Stimulated activated effector memory CD8-positive, alpha-beta T cell treated with anti-CD3 and anti-CD28 coated beads, Interleukin-12 subunit alpha, Interleukin-12 subunit beta, amount 100 ng/mL, for 72 hours (primary cell): ENCODE data around the gene RPS28.
"Not testable (repeated sequence)": the region's sequence is repeated elsewhere in the genome, so short reads cannot be mapped to it uniquely, and the experiment has no call there.

Experiments
- ATAC-seq: fragments of 150-1000 bp; cut with Tn5 transposase; 2 replicates; pipeline ENCODE4 v1.10.0; 2021
- DNase-seq, 2 donors: peaks; one replicate each; pipeline ENCODE4 v3.0.0; 2021 to 2022; ENCODE audit warnings: low spot score in 2 of 2
- H3K27ac Mint-ChIP-seq: one replicate; pipeline ENCODE4 v1.8.0; 2022; ENCODE audit warnings: mild to moderate bottlenecking, mixed read lengths
- H3K36me3 Mint-ChIP-seq: one replicate; pipeline ENCODE4 v1.8.0; 2022; ENCODE audit warnings: mild to moderate bottlenecking, mixed read lengths
- H3K4me1 Mint-ChIP-seq: one replicate; pipeline ENCODE4 v1.8.0; 2022; ENCODE audit warnings: mixed read lengths
- H3K4me3 Mint-ChIP-seq: one replicate; pipeline ENCODE4 v1.8.0; 2022; ENCODE audit warnings: mild to moderate bottlenecking, mixed read lengths
- H3K9me3 Mint-ChIP-seq: one replicate; pipeline ENCODE4 v1.8.0; 2022; ENCODE audit warnings: mixed read lengths

RPS28 gene

DNA sequence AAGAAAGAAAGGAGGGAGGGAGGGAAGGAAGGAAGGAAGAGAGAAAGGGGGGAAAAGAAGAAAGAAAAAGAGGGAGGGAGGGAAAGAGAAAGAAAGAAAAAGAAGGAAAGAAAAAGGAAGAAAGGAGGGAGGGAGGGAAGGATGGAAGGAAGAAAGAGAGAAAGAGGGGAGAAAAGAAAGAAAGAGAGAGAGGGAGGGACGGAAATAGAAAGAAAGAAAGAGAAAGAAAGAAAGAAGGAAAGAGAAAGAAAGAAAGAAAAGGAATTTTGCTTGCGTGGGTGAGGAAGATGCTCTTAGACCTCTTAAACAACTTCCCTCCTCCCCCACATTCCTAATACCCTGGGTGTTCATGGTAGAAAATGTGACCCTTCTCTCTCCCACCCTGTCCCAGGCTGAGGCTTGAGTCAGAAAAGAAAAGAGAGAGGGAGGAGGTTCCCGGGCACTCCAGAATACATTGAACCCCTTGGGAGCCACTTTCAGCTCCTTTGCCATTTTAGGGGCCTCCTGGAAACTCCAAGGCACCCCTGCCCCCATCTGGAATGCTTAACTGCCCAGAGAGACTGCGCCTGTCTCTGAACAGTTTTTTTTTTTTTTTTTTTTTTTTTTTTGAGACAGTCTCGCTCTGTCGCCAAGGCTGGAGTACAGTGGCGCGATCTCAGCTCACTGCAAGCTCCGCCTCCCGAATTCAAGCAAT, 31.0 kb downstream of the RPS28 start:
- Mint-ChIP-seq H3K36me3 (no peaks in the 10 kb centered on the region), H3K4me3 (peak overlapping the region; percentile 4), H3K27ac (no peak overlapping the region), H3K9me3 (peaks cover 4% of the 10 kb centered on the region), H3K4me1 (peaks cover 19% of the 10 kb centered on the region)
- DNase-seq (no peak), ATAC-seq (no peak)

DNA sequence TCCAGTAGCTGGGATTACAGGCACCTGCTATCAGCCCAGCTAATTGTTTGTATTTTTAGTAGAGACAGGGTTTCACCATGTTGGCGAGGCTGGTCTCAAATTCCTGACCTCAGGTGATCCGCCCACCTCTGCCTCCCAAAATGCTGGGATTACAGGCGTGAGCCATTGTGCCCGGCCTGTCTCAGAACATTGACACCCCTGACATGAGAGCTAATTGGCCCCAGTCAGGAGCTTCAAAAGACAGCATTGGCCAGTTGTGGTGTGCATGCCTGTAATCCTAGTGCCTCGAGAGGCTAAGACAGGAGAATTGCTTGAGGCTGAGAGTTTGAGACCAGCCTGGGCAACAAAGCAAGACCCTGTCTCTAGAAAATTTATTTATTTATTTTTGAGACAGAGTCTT, 31.5 kb downstream of the RPS28 start:
- H3K36me3 Mint-ChIP-seq, ATAC-seq, H3K27ac Mint-ChIP-seq, H3K4me3 Mint-ChIP-seq, H3K9me3 Mint-ChIP-seq, DNase-seq: not testable (repeated sequence)
- peaks cover 19% of the 10 kb centered on the region for H3K4me1 Mint-ChIP-seq

- Mint-ChIP-seq H3K9me3 (peaks cover 4% of the 10 kb centered on the region), H3K4me3 (peak overlapping the region; percentile 5), H3K36me3 (no peaks in the 10 kb centered on the region), H3K4me1 (peaks cover 19% of the 10 kb centered on the region), H3K27ac (no peak overlapping the region)
- ATAC-seq (peak; percentile 87), DNase-seq (no peak)
Observed at GRCh38 chr19:8355631-8356402, 34.5 kb downstream of the RPS28 start.

GRCh38 chr19:8357007-8357521, 35.8 kb downstream of the RPS28 start:
- Mint-ChIP-seq H3K9me3 (peaks cover 4% of the 10 kb centered on the region), H3K36me3 (no peaks in the 10 kb centered on the region), H3K4me3 (no peak overlapping the region), H3K27ac (no peak overlapping the region), H3K4me1 (peaks cover 21% of the 10 kb centered on the region)
- ATAC-seq (no peak), DNase-seq (no peak)

DNA sequence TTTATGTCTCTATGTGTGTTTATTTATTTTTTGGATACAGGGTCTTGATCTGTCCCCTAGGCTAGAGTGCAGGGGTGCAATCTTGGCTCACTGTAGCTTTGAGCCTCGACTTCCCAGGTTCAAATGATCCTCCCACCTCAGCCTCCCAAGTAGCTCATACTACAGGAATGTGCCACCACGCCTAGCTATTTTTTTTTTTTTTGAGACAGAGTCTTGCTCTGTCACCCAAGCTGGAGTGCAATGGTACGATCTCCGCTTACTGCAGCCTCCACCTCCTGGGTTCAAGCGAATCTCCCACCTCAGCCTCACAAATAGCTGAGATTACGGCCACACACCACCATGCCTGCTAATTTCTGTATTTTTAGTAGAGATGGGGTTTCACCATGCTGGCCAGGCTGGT, 37.7 kb downstream of the RPS28 start:
- no peak overlapping the region for H3K4me3 Mint-ChIP-seq
- DNase-seq (no peak), ATAC-seq (no peak)
- peaks cover 29% of the 10 kb centered on the region for H3K4me1 Mint-ChIP-seq
- peaks cover 4% of the 10 kb centered on the region for H3K9me3 Mint-ChIP-seq
- H3K27ac Mint-ChIP-seq = no peak overlapping the region
- peaks cover 4% of the 10 kb centered on the region for H3K36me3 Mint-ChIP-seq

- ATAC-seq (no peak), DNase-seq (no peak)
- Mint-ChIP-seq H3K4me3 (no peak overlapping the region), H3K36me3 (peaks cover 15% of the 10 kb centered on the region), H3K4me1 (peaks cover 29% of the 10 kb centered on the region), H3K9me3 (peaks cover 4% of the 10 kb centered on the region), H3K27ac (no peak overlapping the region)
Observed at GRCh38 chr19:8360196-8360595, 38.9 kb downstream of the RPS28 start.

DNA sequence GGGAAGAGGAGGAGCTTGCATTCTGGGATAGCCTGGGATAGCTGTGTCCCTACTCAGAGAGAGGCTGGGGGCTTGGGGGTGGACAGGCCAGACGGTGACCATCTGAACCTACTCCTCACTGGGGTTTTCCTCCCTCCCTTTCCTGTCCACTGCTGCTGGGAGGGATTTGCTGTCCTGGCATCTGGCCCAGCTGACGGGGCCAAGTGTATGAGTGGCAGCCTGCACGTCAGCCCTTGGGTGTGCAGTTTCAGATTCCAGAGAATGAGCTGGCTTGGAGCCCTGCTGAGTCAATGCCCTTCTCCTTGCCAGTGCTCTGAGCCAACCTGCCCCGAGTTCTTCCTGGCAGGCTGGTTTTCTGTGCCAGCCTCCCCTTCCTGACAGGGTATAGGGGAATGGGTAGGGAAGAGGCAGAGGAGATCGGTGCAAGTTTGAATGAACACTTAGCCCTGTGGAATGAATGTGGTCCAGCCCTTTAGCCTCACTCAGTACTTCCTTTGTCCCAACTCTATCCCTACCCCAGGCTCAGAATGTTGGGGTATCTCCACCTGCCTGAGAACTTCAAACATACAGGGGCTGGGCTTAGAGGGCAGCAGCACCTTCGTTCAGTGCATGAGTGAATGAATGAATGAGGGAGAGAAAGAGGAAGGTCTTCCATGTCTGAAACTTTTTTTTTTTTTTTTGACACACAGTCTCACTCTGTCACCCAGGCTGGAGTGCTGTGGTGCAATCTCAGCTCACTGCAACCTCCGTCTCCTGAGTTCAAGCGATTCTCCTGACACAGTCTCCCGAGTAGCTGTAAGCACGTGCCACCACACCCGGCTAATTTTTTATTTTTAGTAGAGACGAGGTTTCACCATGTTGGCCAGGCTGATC, 40.9 kb downstream of the RPS28 start:
- Mint-ChIP-seq H3K4me3 (peak overlapping the region; percentile 94), H3K36me3 (peaks cover 35% of the 10 kb centered on the region), H3K27ac (no peak overlapping the region), H3K9me3 (no peaks in the 10 kb centered on the region), H3K4me1 (peaks cover 28% of the 10 kb centered on the region)
- no peak for DNase-seq
- ATAC-seq = peak; percentile 72

GRCh38 chr19:8363803-8364771, 42.8 kb downstream of the RPS28 start, which contains the start of gene ANGPTL4:
TSS of gene ANGPTL4 (plus strand) at chr19:8364155. CDS start at chr19:8364322, 167 bp downstream.
- Mint-ChIP-seq H3K4me1 (peaks cover 36% of the 10 kb centered on the region), H3K4me3 (peak within 1 kb of the TSS; percentile 94), H3K9me3 (no peaks in the 10 kb centered on the region), H3K27ac (peak within 1 kb of the TSS; percentile 96), H3K36me3 (peaks cover 54% of the 10 kb centered on the region)
- ATAC-seq (peak; percentile 92), DNase-seq (peak; percentile 68 to 76)

DNA sequence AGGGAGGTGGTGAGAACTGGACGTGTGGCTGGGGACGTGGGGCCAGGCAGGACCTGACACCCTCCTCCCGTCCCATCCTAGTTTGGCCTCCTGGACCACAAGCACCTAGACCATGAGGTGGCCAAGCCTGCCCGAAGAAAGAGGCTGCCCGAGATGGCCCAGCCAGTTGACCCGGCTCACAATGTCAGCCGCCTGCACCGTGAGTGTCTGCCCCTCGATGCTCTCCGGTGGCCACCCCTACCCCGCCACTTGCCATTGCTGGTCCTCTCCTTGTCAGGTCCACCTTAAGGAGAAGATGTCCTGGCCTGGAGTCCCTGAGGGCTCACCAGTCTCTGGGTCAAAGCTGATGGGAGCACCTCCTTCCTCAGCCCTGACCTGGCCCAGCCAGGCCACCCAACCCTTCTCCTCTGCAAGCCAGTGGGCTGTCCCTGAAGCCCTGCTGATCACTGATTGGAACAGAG, 44.9 kb downstream of the RPS28 start:
- Mint-ChIP-seq H3K36me3 (peaks cover 75% of the 10 kb centered on the region), H3K9me3 (no peaks in the 10 kb centered on the region), H3K4me1 (peaks cover 36% of the 10 kb centered on the region), H3K4me3 (peak overlapping the region; percentile 94), H3K27ac (no peak overlapping the region)
- no peak for DNase-seq
- ATAC-seq = no peak

- H3K36me3 Mint-ChIP-seq = peaks cover 83% of the 10 kb centered on the region
- peaks cover 30% of the 10 kb centered on the region for H3K4me1 Mint-ChIP-seq
- ATAC-seq (no peak), DNase-seq (no peak)
- H3K9me3 Mint-ChIP-seq = no peaks in the 10 kb centered on the region
- H3K4me3 Mint-ChIP-seq = peak overlapping the region; percentile 94
- H3K27ac Mint-ChIP-seq = no peak overlapping the region
Observed at GRCh38 chr19:8366961-8367326, 45.6 kb downstream of the RPS28 start.

GRCh38 chr19:8367327-8368001, 46.2 kb downstream of the RPS28 start:
- Mint-ChIP-seq H3K36me3 (peaks cover 88% of the 10 kb centered on the region), H3K4me3 (peak overlapping the region; percentile 94), H3K27ac (no peak overlapping the region), H3K4me1 (peaks cover 26% of the 10 kb centered on the region), H3K9me3 (no peaks in the 10 kb centered on the region)
- DNase-seq = no peak
- ATAC-seq = no peak

DNA sequence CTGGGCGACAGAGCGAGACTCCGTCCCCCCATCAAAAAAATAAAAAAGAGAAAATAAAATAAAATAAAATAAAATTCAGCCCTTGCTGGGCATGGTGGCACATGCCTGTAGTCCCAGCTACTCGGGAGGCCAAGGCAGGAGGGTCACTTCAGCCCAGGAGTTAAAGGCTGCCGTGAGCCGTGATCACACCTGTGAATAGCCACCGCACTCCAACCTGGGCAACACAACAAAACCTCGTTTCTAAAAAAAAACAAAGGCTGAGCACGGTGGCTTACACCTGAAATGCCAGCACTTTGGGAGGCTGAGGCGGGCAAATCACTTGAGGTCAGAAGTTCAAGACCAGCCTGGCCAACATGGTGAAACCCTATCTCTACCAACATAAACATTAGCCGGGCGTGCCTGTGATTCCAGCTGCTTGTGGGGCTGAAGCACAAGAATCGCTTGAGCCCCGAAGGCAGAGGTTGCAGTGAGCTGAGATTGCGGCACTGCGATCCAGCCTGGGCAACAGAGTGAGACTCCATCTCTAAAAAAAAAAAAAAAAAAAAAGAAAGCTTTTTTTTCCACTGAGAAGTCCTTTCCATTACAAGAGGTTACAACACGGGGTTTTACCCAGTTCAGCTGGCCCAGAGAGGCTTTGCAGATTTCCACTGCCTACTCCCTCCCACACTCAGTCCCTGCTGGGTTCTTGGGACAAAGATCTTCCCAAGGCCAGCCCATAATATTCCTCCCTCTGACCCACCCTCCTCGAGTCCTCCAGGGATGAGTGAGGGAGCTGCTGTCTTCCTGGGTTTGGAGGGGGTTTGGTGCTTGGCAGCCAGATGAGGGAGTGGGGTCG, 49.1 kb downstream of the RPS28 start:
- no peak overlapping the region for H3K4me3 Mint-ChIP-seq
- H3K36me3 Mint-ChIP-seq = peaks cover 81% of the 10 kb centered on the region
- H3K27ac Mint-ChIP-seq = no peak overlapping the region
- peaks cover 17% of the 10 kb centered on the region for H3K4me1 Mint-ChIP-seq
- no peaks in the 10 kb centered on the region for H3K9me3 Mint-ChIP-seq
- DNase-seq (no peak), ATAC-seq (no peak)
